Measurements from ENCODE around the gene LYSET. TPM values are rescaled to one million over a fixed set of nuclear protein-coding genes. Genes with fewer than 3 reads are reported as not detected.

LYSET gene
- total RNA-seq, 1 donor: 10.1 TPM

DNA sequence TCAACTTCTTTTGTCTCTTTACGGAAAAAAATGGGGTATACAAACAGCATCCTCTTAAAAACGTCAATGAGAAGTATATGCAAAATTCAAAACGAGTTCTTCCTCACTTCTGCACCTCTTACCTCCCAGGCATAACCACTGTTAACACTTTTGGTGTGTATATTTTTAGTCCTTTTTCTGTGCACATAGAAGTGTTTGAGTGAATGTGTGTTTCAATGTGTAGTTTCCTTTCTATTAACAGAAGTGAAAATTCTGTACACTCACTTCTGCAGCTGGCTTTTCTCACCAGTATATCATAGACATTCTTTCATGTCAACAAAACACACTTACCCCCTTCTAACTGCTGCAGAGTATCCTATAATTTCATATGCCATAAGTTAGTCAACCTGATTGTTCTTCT lies 27.3 kb downstream of the LYSET start:
- no peak overlapping the region for H3K4me3 ChIP-seq (ENCODE audit: insufficient read depth, low read length)
- H4K20me1 ChIP-seq (ENCODE audit: insufficient read depth, low read length): no peaks in the 10 kb centered on the region
- H3K27ac ChIP-seq (ENCODE audit: low read depth, low read length): no peak overlapping the region
- no peak overlapping the region for H2AFZ ChIP-seq (ENCODE audit: low read length)
- TF ChIP-seq CTCF (IDR thresholded peaks at IDR 0.05; ENCODE audit: extremely low read depth, low read depth, low read length): no peak
- H3K79me2 ChIP-seq (ENCODE audit: insufficient read depth, low read length): peaks cover 18% of the 10 kb centered on the region
- H3K4me2 ChIP-seq (ENCODE audit: insufficient read depth, low read length): no peak overlapping the region
- H3K27me3 ChIP-seq (ENCODE audit: insufficient read depth, low read length): no peaks in the 10 kb centered on the region
- no peaks in the 10 kb centered on the region for H3K9me3 ChIP-seq (ENCODE audit: low read depth, low read length)
- H3K36me3 ChIP-seq (ENCODE audit: insufficient read depth, low read length): peaks cover 35% of the 10 kb centered on the region
- peaks cover 13% of the 10 kb centered on the region for H3K4me1 ChIP-seq (ENCODE audit: insufficient read depth, low read length)
- no peak for DNase-seq (ENCODE audit: insufficient read length, low spot score, missing footprints)

DNA sequence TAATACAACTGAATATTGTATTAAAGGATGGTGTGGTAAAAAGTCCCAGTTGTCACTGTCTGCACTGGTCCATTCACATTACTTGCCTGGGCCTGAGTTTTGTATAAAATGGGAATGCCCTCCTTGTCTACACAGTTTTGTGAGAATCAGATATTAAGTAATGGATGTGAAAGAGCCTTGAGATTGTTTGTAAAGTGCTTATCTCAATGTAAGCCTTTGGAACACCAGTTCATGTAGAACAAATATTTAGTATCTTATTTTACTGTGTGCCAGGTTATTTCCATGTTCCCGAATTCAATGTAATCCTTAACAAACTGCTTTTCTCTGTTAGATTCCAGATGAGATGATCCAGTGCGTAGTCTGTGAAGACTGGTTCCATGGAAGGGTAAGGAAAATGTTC lies 29.5 kb downstream of the LYSET start:
- no peak for DNase-seq (ENCODE audit: insufficient read length, low spot score, missing footprints)
- Histone ChIP-seq H3K27me3 (ENCODE audit: insufficient read depth, low read length) (no peaks in the 10 kb centered on the region), H3K4me3 (ENCODE audit: insufficient read depth, low read length) (no peak overlapping the region), H3K4me2 (ENCODE audit: insufficient read depth, low read length) (no peak overlapping the region), H3K27ac (ENCODE audit: low read depth, low read length) (no peak overlapping the region), H3K4me1 (ENCODE audit: insufficient read depth, low read length) (no peaks in the 10 kb centered on the region), H4K20me1 (ENCODE audit: insufficient read depth, low read length) (no peaks in the 10 kb centered on the region), H3K9me3 (ENCODE audit: low read depth, low read length) (no peaks in the 10 kb centered on the region), H2AFZ (ENCODE audit: low read length) (no peak overlapping the region), H3K36me3 (ENCODE audit: insufficient read depth, low read length) (peaks cover 39% of the 10 kb centered on the region), H3K79me2 (ENCODE audit: insufficient read depth, low read length) (peaks cover 5% of the 10 kb centered on the region)
- no peak for TF ChIP-seq CTCF (IDR thresholded peaks at IDR 0.05; ENCODE audit: extremely low read depth, low read depth, low read length)

DNA sequence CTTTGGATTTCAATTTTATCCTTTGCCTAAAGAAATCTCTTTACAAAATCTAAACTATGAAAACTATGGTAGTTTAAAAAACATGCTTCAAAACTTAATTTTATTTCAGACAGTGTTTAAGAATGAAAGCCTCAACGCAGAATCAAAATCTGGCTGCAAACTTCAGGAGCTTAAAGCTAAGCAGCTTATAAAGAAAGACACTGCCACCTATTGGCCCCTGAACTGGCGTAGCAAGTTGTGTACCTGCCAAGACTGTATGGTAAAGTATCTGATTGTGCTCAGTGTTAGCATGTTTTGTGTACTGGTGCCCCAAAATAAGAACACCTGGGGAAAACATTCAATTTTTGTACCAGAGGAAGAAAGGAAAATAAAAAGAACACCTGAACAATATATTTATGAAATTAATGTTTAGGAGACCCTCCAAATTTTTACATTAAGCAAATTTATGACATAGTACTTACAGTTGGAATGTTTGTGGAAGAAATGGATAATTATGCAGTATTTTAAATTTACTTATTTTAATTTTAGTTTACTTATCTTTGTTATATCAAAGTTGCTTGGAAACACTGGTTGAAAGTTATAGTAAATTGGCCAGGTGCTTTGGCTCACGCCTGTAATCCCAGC lies 34.1 kb downstream of the LYSET start:
- no peaks in the 10 kb centered on the region for H3K9me3 ChIP-seq (ENCODE audit: low read depth, low read length)
- H3K4me1 ChIP-seq (ENCODE audit: insufficient read depth, low read length): no peaks in the 10 kb centered on the region
- H4K20me1 ChIP-seq (ENCODE audit: insufficient read depth, low read length): no peaks in the 10 kb centered on the region
- no peaks in the 10 kb centered on the region for H3K79me2 ChIP-seq (ENCODE audit: insufficient read depth, low read length)
- peak; percentile 79 for DNase-seq (ENCODE audit: insufficient read length, low spot score, missing footprints)
- H3K4me3 ChIP-seq (ENCODE audit: insufficient read depth, low read length): no peak overlapping the region
- peak; percentile 60 for TF ChIP-seq CTCF (IDR thresholded peaks at IDR 0.05; ENCODE audit: extremely low read depth, low read depth, low read length)
- H3K36me3 ChIP-seq (ENCODE audit: insufficient read depth, low read length): peaks cover 44% of the 10 kb centered on the region
- no peak overlapping the region for H3K4me2 ChIP-seq (ENCODE audit: insufficient read depth, low read length)
- H3K27ac ChIP-seq (ENCODE audit: low read depth, low read length): no peak overlapping the region
- H2AFZ ChIP-seq (ENCODE audit: low read length): no peak overlapping the region
- no peaks in the 10 kb centered on the region for H3K27me3 ChIP-seq (ENCODE audit: insufficient read depth, low read length)

- Histone ChIP-seq H2AFZ (ENCODE audit: low read length) (no peak overlapping the region), H3K36me3 (ENCODE audit: insufficient read depth, low read length) (peaks cover 33% of the 10 kb centered on the region), H3K9me3 (ENCODE audit: low read depth, low read length) (no peaks in the 10 kb centered on the region), H3K4me2 (ENCODE audit: insufficient read depth, low read length) (no peak overlapping the region), H3K27ac (ENCODE audit: low read depth, low read length) (no peak overlapping the region), H3K4me3 (ENCODE audit: insufficient read depth, low read length) (no peak overlapping the region), H4K20me1 (ENCODE audit: insufficient read depth, low read length) (no peaks in the 10 kb centered on the region), H3K27me3 (ENCODE audit: insufficient read depth, low read length) (no peaks in the 10 kb centered on the region), H3K79me2 (ENCODE audit: insufficient read depth, low read length) (no peaks in the 10 kb centered on the region), H3K4me1 (ENCODE audit: insufficient read depth, low read length) (no peaks in the 10 kb centered on the region)
- DNase-seq (ENCODE audit: insufficient read length, low spot score, missing footprints): peak; percentile 47
- TF ChIP-seq CTCF (IDR thresholded peaks at IDR 0.05; ENCODE audit: extremely low read depth, low read depth, low read length): no peak
These were observed 35.4 kb downstream of the LYSET start for GRCh38 chr14:93220509-93220908.
